SJSA1 (cell line): ENCODE data around the gene NT5E. TPM values are rescaled to one million over a fixed set of nuclear protein-coding genes. Genes with fewer than 3 reads are reported as not detected.

Experiments
- DNase-seq, 2 experiments: peaks; one replicate each; pipeline ENCODE4 v3.0.0-alpha.2; 2015 to 2020; ENCODE audit warnings: low spot score in 2 of 2, low read depth in 1 of 2
- H3K27ac ChIP-seq: fragments of 250-450 bp; sonication (Bioruptor Pico); 2 replicates; pipeline ENCODE4 v1.5.1; 2020; ENCODE audit warnings: mild to moderate bottlenecking, moderate library complexity
- H3K27me3 ChIP-seq: fragments of 250-450 bp; sonication (Bioruptor Pico); replicated peaks from 2 replicates; pipeline ENCODE4 v1.5.1; 2020; ENCODE audit warnings: mild to moderate bottlenecking, moderate library complexity
- H3K36me3 ChIP-seq: fragments of 250-450 bp; sonication (Bioruptor Pico); 2 replicates; pipeline ENCODE4 v1.5.1; 2020; ENCODE audit warnings: mild to moderate bottlenecking
- H3K4me1 ChIP-seq: fragments of 250-450 bp; sonication (Bioruptor Pico); replicated peaks from 2 replicates; pipeline ENCODE4 v1.6.1; 2021; ENCODE audit warnings: mild to moderate bottlenecking
- H3K4me3 ChIP-seq: fragments of 250-450 bp; sonication (Bioruptor Pico); 2 replicates; pipeline ENCODE4 v1.5.1; 2020; ENCODE audit warnings: mild to moderate bottlenecking
- H3K9me3 ChIP-seq: fragments of 250-450 bp; sonication (Bioruptor Pico); replicated peaks from 2 replicates; pipeline ENCODE4 v1.5.1; 2020; ENCODE audit warnings: mild to moderate bottlenecking
- total RNA-seq: library from RNA; depleted of rRNA; stranded (reverse); fragments of >200 nt; shearing (Covaris generic); gene quantifications from 2 replicates; pipeline ENCODE4 v1.2.3, GENCODE V29; 2014

The NT5E gene
- total RNA-seq, 1 experiment from 2014 or later = 51.2 TPM

DNA sequence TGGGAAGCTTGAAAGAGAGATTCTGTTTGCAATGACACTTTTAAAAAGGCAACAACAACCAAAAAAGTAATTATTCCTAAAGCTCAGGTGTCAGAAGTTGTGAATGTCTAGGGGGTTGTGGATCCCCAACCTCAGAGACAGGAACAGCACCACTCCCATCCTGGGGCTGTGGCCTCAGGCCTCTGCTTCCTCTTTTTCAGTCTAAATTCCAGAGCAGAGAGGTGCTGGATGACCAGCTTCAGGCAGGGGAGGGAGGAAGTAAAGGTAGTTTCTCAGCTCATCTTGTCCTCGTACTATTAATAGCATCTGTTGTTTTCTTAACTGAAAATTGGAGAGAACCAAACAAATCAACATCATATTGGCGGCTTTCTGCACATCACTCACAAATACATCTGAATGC lies 8.3 kb downstream of the NT5E start:
- Histone ChIP-seq H3K9me3 (no peaks in the 10 kb centered on the region), H3K4me3 (no peak overlapping the region), H3K4me1 (peaks cover 69% of the 10 kb centered on the region), H3K27me3 (no peaks in the 10 kb centered on the region), H3K36me3 (peaks cover under 1% of the 10 kb centered on the region), H3K27ac (no peak overlapping the region)
- DNase-seq = no peak

DNA sequence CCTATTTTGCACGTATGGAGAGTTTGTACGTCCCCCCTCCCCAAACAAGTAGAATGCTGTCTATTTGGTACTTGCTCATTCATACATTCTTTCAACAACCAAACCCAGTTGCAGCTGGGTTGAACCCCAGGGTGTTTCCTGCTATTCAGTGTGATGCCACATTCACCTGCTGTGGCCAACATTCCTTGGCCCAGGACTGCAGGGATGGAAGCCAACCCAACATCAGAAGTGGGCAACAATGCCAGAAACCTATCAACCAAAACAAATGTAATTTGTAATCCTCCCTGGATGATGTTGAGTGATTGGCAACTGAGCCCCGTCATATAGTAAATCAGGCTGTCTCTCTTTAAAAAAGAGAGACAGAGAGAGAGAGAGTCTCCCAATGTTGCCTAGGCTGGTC lies 8.9 kb downstream of the NT5E start:
- H3K4me3 ChIP-seq = no peak overlapping the region
- peak overlapping the region; percentile 44 for H3K27ac ChIP-seq
- H3K36me3 ChIP-seq = no peaks in the 10 kb centered on the region
- no peaks in the 10 kb centered on the region for H3K27me3 ChIP-seq
- no peaks in the 10 kb centered on the region for H3K9me3 ChIP-seq
- peaks cover 69% of the 10 kb centered on the region for H3K4me1 ChIP-seq
- DNase-seq = no peak

DNA sequence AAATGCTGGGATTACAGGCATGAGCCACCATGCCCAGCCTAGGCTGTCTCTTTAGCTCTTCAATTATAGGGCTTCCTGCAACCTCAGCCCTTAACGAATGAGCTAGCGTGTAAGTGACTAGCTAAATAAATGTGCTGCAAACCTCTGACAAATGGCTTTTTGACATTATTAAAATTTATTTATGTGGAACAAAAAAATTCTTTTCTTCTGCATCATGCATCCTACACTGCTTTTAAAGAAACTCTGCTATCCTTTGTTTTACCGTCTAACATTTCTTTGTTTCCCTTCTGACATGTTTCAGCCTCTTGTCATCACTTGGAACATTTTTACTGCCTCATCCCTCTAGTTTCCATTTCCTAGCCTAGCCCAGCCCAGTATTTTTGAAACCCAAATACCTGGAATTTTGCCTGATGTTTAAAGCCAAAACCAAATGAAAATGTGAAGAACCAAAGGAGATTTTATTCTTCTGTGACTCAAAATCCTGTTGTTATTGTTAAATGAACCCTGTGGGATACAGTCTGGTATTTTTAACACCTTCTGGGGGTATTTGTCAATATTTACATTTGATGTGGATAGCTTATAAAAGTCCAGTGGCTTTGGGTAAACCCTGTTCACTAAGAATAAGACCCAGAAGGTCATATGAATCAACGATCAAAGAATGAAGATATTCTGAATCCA lies 9.5 kb downstream of the NT5E start:
- Histone ChIP-seq H3K36me3 (no peaks in the 10 kb centered on the region), H3K27ac (peak overlapping the region; percentile 44), H3K27me3 (no peaks in the 10 kb centered on the region), H3K9me3 (no peaks in the 10 kb centered on the region), H3K4me1 (peaks cover 73% of the 10 kb centered on the region), H3K4me3 (no peak overlapping the region)
- peak; percentile 59 to 85 for DNase-seq

- Histone ChIP-seq H3K36me3 (no peaks in the 10 kb centered on the region), H3K4me3 (no peak overlapping the region), H3K9me3 (no peaks in the 10 kb centered on the region), H3K27ac (peak overlapping the region; percentile 44), H3K4me1 (peaks cover 83% of the 10 kb centered on the region), H3K27me3 (no peaks in the 10 kb centered on the region)
- no peak for DNase-seq
These were observed 10.5 kb downstream of the NT5E start for GRCh38 chr6:85460154-85460920.

DNA sequence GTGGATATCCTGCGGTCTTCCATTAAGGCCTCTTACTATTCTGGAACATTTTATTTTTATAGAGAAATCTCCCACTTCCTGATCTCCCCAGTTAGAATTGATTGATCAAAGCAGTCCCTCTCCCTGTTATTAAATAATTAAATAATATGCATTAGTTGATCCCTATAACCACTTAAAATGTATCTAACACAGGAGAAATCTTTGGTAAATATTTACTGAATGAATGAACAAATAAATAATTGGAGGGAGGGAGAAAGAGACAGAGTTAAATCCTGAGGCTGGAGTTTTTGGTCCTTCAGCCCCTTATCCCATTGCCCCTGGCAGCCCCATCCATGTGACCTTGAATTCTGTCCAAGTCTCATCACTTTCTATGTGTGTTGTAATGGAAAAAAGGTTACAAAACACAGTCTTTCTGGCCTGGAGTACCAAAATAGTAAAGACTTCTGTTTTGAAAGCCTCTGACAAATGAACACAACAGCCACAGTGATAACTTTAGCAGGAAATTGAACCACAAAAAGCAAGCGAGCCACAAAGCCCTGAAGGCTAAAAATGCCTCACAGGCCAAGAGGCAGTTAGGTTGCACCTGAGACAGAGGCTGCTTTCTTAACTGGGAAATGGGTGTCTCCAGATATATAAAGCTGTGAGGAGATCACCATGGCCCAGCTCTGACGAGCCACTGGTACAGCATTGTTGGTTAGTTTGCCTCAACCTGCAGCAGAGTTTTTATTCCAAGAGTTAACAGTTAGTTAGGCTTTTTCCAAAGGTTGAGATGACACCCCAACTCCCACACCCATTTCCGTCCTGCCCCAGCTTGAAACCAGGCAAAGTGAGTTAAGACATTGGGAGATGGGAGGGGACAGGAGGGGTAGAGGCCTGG lies 11.3 kb downstream of the NT5E start:
- Histone ChIP-seq H3K4me1 (peaks cover 91% of the 10 kb centered on the region), H3K27me3 (no peaks in the 10 kb centered on the region), H3K36me3 (no peaks in the 10 kb centered on the region), H3K4me3 (no peak overlapping the region), H3K9me3 (no peaks in the 10 kb centered on the region), H3K27ac (no peak overlapping the region)
- no peak for DNase-seq

DNA sequence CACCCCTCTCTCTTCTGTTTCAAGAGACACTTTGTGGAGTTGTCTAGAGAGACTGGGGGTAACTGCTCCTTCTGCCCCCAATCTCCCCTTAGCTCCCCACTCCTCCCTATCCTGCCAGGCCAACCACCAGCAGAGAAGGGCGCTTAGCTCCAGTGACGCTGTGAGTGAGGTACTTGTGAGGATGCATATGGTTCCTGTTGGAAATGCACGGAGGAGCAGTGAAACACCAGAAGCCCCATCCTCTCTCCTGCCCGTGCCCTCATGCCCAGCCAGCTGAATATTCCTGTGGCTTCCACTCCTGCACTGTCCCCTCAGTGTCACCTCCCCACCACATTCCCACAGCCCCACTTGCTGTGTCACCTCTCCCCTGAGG lies 11.9 kb downstream of the NT5E start:
- H3K4me3 ChIP-seq = no peak overlapping the region
- H3K27ac ChIP-seq = no peak overlapping the region
- peaks cover 91% of the 10 kb centered on the region for H3K4me1 ChIP-seq

GRCh38 chr6:85462673-85463072 lies 12.8 kb downstream of the NT5E start:
- peak overlapping the region; percentile 99 for H3K27ac ChIP-seq
- peaks cover 6% of the 10 kb centered on the region for H3K36me3 ChIP-seq
- no peaks in the 10 kb centered on the region for H3K9me3 ChIP-seq
- no peak overlapping the region for H3K4me3 ChIP-seq
- H3K27me3 ChIP-seq = no peaks in the 10 kb centered on the region
- peaks cover 86% of the 10 kb centered on the region for H3K4me1 ChIP-seq
- DNase-seq = no peak

More for the DNA sequence above, 11.9 kb downstream of the NT5E start:
- H3K36me3 ChIP-seq = no peaks in the 10 kb centered on the region; the same call in 1 of the 2 replicates
- H3K27me3 ChIP-seq = no peaks in the 10 kb centered on the region
- DNase-seq = no peak
- no peaks in the 10 kb centered on the region for H3K9me3 ChIP-seq

DNA sequence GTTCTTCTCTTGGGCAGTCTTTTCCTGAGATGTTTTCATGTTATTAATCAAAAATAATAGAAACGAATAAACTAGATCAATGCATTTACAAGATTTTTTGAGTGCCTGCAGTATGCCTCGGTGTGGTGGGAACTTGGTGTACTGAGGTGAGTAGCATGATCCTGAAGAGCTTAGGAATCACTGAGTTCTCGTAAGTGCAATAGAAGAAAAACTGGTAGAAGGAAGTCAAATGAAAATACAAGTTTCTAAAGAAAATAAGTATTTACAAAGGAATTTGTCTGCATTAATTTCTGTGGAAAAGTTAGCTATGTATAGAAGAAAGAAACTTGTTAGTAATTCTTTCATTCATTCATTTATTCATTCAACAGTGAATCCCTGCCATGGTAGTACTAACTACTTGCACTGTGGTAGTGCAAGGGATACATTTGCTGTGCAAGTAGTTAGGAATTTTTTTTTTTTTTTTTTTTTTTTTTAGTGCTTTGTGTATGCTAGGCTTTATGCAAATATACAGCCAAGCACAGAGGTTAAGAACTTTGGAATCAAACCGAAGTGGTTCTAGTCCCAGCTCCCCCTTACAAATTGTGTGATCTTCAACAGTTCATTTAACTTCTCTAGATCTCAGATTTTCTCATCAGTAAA lies 13.9 kb downstream of the NT5E start:
- Histone ChIP-seq H3K27me3 (no peaks in the 10 kb centered on the region), H3K36me3 (peaks cover 6% of the 10 kb centered on the region), H3K9me3 (no peaks in the 10 kb centered on the region), H3K4me3 (no peak overlapping the region), H3K4me1 (peaks cover 75% of the 10 kb centered on the region), H3K27ac (peak overlapping the region; percentile 99)
- DNase-seq = no peak

- DNase-seq = peak; percentile 92 to 95
- peak overlapping the region; percentile 99 for H3K27ac ChIP-seq
- H3K27me3 ChIP-seq = no peaks in the 10 kb centered on the region
- no peaks in the 10 kb centered on the region for H3K9me3 ChIP-seq
- H3K4me3 ChIP-seq = no peak overlapping the region
- H3K36me3 ChIP-seq = peaks cover 6% of the 10 kb centered on the region
- peaks cover 70% of the 10 kb centered on the region for H3K4me1 ChIP-seq
These were observed 14.4 kb downstream of the NT5E start for GRCh38 chr6:85464260-85464644.

DNA sequence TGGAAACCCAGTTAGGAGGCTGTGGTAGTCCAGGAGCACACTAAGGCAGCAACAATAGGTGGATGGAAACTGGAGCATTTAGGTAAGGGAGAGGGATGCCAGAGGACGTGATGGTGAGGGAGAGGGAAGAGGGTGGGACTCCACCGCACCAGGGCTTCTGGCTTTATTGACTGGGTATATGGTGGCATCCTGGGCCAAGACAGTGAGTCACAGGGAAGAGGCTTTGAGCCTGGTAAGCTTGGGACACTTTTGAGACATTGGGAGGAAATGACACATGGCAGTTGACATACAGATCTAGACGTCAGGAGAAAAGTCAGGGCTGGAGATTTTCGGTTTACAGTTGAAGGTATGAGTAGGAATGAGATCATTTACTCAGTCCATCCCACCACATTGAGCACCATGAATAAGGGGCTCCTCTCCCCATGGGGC lies 14.9 kb downstream of the NT5E start:
- Histone ChIP-seq H3K9me3 (no peaks in the 10 kb centered on the region), H3K4me3 (no peak overlapping the region), H3K4me1 (peaks cover 65% of the 10 kb centered on the region), H3K27me3 (no peaks in the 10 kb centered on the region), H3K27ac (peak overlapping the region; percentile 99), H3K36me3 (peaks cover 6% of the 10 kb centered on the region)
- peak; percentile 90 to 91 for DNase-seq

DNA sequence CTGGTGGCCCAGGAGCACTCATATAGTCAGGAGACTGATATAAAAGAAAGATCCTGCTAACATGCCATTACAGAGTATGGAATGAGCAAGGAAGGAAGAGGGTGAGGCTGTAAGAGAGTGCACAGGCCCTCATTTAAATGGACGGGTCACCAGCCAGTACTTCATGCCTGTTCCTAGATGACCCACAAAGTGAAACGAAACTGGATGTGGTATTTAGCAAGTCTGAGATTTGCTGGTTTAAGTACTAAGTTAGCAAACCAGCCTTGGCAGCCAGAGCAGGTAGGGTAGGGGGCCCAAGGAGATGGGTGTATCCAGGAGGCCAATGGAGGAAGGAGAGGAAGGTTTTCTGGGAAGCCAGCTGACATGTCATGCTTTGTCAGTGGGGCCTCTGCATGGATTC lies 15.9 kb downstream of the NT5E start:
- Histone ChIP-seq H3K36me3 (peaks cover 6% of the 10 kb centered on the region), H3K27me3 (no peaks in the 10 kb centered on the region), H3K4me3 (no peak overlapping the region), H3K4me1 (peaks cover 55% of the 10 kb centered on the region), H3K27ac (peak overlapping the region; percentile 99), H3K9me3 (no peaks in the 10 kb centered on the region)
- DNase-seq = no peak

DNA sequence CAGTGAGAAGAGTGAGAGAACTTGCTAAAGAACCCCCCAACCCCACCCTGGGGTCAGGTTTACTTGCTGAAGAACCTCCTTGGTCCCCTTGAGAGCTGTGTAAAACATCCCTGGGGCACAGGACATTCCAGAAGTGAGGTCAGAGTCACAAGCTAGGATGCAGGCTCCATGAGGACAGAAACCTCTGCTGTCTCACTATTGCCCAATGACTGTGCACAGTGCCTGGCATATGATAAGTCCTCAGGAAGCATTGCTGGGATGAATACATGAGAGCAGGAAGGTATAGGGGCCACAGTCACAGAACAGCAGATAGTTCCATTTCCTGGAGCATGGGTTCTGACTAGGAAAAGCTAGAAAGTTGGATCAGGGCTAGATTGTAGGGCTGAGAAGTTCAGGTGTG lies 18.4 kb downstream of the NT5E start:
- H3K27ac ChIP-seq = no peak overlapping the region

DNA sequence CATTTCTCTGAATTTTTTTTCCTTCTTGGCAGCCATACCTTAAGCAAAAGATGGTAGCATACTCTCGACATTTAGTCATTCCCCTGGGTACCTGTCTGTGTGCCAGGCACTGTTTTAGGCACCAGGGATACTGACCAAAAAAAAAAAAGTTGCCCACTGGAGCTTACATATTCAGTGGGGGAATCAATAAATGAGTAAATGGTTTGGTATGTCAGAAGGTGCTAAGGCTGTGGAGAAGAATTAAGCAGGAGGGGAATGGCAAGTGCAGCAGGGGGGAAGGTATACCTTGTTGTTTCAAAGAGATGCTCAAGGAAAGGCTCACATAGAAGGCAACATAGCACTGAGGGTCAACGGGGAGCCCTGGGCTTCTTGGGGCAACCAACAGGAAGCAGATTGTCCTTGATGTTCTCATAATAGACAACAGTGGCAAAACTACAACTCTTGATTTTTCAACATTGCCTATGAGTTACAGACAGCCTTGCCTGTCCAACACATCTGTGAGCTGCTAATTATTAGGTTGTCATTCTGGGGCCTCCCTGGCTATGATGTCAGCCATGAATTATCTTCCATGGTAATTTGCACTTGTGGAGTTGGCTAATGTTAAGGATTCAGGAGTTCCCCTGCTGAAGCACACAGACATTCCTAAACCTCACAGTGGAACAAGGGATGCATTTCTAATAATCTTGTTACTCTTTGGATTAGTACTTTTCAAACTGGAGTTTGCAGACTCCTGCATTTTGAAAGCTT lies 19.6 kb downstream of the NT5E start:
- H3K36me3 ChIP-seq = peaks cover 17% of the 10 kb centered on the region
- peaks cover 18% of the 10 kb centered on the region for H3K4me1 ChIP-seq
- no peaks in the 10 kb centered on the region for H3K9me3 ChIP-seq
- H3K27me3 ChIP-seq = no peaks in the 10 kb centered on the region
- DNase-seq = no peak
- no peak overlapping the region for H3K27ac ChIP-seq
- no peak overlapping the region for H3K4me3 ChIP-seq

More for the DNA sequence above, 18.4 kb downstream of the NT5E start:
- Histone ChIP-seq H3K36me3 (peaks cover 11% of the 10 kb centered on the region), H3K9me3 (no peaks in the 10 kb centered on the region), H3K4me1 (peaks cover 29% of the 10 kb centered on the region), H3K4me3 (no peak overlapping the region), H3K27me3 (no peaks in the 10 kb centered on the region)
- no peak for DNase-seq
